GM12801 (cell line): ENCODE results near the gene JCHAIN.

Source experiments
- TF ChIP-seq, protein P1 (sequence below): IDR thresholded peaks from one replicate; pipeline ENCODE4 v1.5.1; 2011; ENCODE audit warnings: control low read depth; ENCODE audit not compliant: insufficient read length; ENCODE audit errors: extremely low read depth

Gene JCHAIN

DNA sequence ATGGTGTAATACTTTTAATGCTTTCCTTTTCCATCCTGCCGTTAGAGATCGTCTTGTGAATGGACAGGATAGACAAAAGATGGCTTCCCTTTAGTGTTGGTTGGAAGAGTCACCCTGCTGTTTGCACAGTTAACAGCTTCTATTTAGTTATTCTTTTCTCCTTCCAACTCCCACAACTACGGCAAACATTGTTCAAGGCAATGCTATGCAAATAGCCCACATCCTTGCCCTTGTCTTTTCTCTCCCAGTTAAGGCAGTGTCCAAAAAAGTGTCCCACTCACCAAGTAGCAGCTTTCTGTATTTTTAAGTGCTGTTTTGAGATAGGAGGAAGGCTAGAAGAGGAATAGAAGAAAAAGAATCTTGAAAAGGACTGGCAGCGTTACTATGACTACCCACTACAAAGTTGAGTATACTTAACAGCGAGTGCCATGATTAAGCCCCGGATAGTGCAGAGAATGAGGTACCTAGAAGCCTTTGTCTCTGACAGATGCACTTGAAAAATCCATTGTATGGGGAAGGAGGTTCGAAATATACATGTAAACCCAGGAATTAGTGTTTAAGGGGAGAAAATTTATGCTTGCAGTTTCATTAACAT lies 43.4 kb upstream of the JCHAIN start:
- TF ChIP-seq, protein P1, sequence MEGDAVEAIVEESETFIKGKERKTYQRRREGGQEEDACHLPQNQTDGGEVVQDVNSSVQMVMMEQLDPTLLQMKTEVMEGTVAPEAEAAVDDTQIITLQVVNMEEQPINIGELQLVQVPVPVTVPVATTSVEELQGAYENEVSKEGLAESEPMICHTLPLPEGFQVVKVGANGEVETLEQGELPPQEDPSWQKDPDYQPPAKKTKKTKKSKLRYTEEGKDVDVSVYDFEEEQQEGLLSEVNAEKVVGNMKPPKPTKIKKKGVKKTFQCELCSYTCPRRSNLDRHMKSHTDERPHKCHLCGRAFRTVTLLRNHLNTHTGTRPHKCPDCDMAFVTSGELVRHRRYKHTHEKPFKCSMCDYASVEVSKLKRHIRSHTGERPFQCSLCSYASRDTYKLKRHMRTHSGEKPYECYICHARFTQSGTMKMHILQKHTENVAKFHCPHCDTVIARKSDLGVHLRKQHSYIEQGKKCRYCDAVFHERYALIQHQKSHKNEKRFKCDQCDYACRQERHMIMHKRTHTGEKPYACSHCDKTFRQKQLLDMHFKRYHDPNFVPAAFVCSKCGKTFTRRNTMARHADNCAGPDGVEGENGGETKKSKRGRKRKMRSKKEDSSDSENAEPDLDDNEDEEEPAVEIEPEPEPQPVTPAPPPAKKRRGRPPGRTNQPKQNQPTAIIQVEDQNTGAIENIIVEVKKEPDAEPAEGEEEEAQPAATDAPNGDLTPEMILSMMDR = no peak

DNA sequence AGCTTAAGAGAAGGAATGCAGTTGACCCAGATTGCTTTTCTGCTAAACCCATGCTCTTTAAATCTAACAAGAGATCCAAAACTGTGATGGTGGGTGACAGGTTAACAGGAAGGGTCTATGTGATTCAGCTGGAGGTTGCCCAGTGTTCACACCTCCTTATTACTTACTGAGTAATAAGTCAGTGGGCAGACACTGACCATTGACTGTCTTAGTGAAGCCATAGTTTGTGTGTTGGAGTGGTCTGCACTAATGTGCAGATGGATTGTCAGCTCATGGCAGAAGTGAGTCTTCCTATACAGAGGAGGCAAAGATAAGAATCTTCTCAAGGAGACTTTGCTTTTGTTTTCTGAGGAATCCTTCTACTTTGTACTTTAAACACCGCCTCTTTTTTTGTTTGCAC lies 40.2 kb upstream of the JCHAIN start:
- TF ChIP-seq, protein P1 = no peak

DNA sequence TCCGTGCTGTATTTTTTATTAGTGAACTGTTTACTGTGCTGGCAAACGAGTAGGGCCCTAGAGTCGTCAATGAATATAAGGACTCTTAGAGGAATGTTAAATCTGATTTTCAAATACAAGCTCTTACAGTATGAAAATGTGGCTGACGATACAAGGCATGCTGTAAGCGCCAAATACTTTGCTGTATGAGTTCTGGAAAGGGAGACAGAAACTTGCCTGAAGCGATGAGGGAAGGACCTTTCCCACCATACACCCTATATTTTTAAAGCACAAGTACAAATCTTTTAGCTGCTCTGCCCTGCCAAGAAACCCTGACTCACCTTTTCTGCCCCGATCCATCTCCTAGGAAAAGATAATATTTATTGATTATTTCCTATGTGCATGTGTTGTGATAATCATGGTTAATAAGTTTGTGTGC lies 39.7 kb upstream of the JCHAIN start:
- TF ChIP-seq, protein P1 = no peak

DNA sequence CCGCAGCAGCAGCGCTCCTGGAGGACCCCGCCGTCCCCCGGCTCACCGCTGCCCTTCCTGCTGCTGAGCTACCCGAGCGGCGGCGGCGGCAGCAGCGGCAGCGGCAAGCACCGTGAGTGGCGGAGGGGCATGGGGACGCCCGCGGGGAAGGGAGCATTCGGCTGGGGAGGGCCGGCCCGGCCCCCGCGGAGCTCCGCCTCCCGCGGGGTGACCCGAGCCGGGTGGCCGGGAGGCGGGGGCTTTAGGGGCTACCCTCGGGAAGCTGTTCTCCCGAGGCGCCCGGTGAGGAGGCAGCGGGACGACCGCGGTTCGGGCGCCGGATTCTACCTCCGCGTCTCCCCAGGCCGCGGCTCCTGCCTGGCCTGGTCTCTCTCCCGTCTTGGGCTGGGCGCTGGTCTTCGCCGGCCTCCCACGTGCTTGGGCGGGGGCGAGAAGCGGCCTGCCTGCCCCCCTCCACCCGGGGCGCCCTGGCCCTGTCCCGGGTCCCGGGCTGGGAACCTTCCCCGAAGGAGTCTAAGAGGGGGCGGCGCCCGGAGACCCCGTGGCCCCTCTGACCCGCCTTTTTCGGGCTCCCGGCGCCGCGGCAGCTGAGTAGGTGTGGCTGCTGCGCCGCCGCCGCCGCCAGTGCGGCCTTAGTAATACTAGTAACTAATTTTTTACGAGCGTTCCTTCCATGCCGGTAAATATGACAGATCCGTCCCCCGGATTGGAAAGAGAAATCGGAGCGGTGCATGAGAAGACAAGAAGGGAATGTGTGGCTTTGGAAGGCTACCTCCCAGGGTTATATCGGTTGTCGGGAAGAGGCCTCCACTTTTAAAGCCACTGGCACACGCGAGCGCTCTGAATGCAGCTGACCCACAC lies 39.1 kb upstream of the JCHAIN start:
- TF ChIP-seq, protein P1 = no peak

DNA sequence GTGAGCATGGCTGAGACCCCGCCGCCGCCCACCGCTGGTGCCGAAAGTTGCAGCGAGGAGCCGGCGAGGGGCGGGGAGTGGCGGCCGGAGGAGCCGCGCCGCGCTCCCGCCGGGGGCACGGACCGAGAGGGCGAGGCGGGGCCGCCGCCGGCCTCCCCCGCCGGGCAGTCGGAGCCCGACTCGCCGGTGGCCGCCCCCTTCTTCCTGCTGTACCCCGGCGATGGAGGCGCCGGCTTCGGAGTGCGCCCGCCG lies 38.5 kb upstream of the JCHAIN start:
- TF ChIP-seq, protein P1 = no peak

DNA sequence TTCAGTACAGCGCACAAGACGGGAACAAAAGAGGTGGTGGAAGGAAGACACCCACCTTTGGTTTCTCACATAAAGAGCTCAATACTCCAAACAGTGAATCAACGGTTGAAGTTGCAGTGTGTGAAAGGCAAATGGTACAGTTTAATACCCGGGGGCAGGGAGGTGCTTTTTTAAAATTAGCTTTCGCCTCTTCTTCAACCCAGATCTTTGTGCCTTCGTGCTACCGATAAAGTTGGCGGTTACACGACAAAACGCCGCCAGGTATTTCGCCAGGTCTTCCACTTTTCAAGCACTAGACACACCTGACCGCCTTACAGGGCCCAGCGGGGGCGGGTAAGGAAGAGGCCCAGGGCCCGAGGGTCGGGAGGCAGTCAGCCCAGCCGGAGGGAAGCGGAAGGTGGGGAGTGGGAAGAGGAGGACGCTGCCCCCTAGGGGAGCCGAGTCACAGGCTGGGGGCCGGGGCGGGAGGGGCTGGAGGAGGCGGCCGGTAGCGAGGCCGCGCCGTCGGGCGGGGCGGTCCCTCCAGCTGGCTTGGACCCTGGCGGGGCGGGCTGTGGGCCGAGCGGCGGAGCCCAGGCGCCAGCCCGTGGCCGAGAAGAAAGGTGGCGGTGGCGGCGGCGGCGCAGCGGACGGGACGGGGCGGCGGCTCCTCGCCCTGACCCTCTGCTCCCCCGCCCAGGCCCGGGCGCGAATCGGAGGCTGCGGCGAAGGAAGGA lies 38.1 kb upstream of the JCHAIN start:
- TF ChIP-seq, protein P1 = no peak

DNA sequence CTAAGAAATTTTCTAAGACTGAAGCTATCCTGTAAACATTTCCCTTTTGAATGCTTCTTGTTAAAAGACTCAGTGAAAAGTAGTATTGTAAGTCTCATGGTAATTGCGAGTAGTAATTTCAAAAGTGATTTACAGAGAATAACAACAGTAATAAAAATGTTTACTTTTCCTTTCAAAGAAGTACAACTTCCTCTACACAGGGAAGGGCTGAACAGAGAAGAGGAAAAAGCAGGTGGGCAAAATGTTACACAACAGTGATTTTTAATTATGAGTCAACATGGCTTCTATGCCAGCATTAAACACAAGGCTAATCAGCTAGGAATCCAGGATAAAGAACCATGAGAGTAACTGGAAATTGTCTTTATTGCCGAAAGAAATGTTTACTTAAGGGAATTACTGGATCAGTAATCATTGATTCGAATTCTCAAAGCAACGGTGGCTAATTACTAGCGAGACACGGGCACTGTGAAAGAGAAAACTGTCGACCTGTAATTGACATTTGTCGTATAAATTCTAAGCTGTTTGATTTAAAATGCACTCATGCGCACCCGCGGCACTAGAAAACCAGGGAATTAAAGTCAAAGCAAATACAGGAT lies 37.4 kb upstream of the JCHAIN start:
- TF ChIP-seq, protein P1 = no peak
